ENCODE measurements around the gene WRNIP1. TPM values are rescaled to one million over a fixed set of nuclear protein-coding genes. Genes with fewer than 3 reads are reported as not detected.

Gene WRNIP1
- total and polyA plus RNA-seq, 9 of the 15 experiments (the other 6 are each of a cell fraction or from before 2014, with no cell fraction given) = 13.2 to 63.6 (median 48.6) TPM

DNA sequence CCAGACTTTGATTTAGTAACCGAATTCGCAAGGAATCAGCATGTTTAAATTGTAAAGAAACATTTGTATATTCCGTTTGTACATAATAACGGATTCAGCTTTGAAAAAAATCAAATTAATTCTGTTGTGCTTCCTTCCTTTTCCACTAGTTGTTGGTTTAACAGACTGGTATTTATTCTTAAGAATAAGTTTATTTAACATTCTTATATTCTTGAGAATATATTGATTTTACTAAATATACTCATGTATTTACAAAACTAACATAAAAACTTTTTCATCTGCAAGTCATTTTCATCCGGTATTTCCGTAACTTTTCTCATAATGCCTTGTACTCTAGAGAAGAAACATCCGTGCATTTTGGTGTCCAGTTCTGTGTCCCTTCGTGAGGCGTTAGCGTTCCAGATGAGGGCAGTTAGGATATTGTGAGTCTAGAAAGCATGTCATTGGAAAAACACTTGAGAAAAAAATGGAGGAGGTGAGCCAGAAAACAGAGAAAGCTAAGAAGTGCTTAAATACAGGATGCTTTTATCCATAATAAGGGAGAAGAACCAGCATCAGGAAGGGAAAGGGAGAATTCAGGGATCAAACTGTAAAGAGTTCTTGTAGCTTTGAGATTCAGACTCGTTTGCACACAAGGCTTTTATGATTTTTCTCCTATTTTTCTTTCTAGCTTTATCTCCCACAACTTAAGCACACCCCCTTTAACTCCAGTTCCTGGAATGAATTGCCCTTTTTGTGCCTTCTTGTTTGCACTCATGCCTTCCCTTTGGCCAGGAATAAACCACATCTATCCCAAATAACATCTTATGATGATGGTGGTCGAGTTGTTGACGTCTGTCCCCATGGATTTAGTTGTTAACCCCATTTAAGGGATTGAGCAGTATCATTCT is 1.8 kb downstream of the WRNIP1 start (continued):
- TF ChIP-seq, protein P1, sequence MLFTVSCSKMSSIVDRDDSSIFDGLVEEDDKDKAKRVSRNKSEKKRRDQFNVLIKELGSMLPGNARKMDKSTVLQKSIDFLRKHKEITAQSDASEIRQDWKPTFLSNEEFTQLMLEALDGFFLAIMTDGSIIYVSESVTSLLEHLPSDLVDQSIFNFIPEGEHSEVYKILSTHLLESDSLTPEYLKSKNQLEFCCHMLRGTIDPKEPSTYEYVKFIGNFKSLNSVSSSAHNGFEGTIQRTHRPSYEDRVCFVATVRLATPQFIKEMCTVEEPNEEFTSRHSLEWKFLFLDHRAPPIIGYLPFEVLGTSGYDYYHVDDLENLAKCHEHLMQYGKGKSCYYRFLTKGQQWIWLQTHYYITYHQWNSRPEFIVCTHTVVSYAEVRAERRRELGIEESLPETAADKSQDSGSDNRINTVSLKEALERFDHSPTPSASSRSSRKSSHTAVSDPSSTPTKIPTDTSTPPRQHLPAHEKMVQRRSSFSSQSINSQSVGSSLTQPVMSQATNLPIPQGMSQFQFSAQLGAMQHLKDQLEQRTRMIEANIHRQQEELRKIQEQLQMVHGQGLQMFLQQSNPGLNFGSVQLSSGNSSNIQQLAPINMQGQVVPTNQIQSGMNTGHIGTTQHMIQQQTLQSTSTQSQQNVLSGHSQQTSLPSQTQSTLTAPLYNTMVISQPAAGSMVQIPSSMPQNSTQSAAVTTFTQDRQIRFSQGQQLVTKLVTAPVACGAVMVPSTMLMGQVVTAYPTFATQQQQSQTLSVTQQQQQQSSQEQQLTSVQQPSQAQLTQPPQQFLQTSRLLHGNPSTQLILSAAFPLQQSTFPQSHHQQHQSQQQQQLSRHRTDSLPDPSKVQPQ (CRISPR knock-in tag; IDR thresholded peaks at IDR 0.05; ENCODE audit: borderline replicate concordance) = no peak
- TF ChIP-seq ZNF212 (CRISPR knock-in tag; IDR thresholded peaks at IDR 0.05) (no peak), ATF7 (IDR thresholded peaks at IDR 0.05) (no peak), PHF8 (IDR thresholded peaks at IDR 0.05; ENCODE audit: borderline replicate concordance, low read length) (no peak), SRSF9 (IDR thresholded peaks at IDR 0.05; ENCODE audit: borderline replicate concordance, low read depth, low read length) (no peak), HDAC1 (IDR thresholded peaks at IDR 0.05) (0 out of 4 replicates have a peak, but pooled peaks of 1 of the 2 experiments have one; percentile 30), SIRT6 (IDR thresholded peaks at IDR 0.05; ENCODE audit: low read depth, low read length) (no peak), ZNF121 (CRISPR knock-in tag; conservative IDR thresholded peaks at IDR 0.05) (no peak), ZNF696 (CRISPR knock-in tag; conservative IDR thresholded peaks at IDR 0.05) (no peak), HNRNPLL (IDR thresholded peaks at IDR 0.05; ENCODE audit: low read depth, low read length, poor library complexity, severe bottlenecking) (no peak)
- TF ChIP-seq, protein P2, sequence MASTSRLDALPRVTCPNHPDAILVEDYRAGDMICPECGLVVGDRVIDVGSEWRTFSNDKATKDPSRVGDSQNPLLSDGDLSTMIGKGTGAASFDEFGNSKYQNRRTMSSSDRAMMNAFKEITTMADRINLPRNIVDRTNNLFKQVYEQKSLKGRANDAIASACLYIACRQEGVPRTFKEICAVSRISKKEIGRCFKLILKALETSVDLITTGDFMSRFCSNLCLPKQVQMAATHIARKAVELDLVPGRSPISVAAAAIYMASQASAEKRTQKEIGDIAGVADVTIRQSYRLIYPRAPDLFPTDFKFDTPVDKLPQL (IDR thresholded peaks at IDR 0.05; ENCODE audit: extremely low read depth, insufficient read length) = no peak
- TF ChIP-seq, protein P3, sequence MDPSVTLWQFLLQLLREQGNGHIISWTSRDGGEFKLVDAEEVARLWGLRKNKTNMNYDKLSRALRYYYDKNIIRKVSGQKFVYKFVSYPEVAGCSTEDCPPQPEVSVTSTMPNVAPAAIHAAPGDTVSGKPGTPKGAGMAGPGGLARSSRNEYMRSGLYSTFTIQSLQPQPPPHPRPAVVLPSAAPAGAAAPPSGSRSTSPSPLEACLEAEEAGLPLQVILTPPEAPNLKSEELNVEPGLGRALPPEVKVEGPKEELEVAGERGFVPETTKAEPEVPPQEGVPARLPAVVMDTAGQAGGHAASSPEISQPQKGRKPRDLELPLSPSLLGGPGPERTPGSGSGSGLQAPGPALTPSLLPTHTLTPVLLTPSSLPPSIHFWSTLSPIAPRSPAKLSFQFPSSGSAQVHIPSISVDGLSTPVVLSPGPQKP (CRISPR knock-in tag; IDR thresholded peaks at IDR 0.05) = no peak
- TF ChIP-seq, protein P4, sequence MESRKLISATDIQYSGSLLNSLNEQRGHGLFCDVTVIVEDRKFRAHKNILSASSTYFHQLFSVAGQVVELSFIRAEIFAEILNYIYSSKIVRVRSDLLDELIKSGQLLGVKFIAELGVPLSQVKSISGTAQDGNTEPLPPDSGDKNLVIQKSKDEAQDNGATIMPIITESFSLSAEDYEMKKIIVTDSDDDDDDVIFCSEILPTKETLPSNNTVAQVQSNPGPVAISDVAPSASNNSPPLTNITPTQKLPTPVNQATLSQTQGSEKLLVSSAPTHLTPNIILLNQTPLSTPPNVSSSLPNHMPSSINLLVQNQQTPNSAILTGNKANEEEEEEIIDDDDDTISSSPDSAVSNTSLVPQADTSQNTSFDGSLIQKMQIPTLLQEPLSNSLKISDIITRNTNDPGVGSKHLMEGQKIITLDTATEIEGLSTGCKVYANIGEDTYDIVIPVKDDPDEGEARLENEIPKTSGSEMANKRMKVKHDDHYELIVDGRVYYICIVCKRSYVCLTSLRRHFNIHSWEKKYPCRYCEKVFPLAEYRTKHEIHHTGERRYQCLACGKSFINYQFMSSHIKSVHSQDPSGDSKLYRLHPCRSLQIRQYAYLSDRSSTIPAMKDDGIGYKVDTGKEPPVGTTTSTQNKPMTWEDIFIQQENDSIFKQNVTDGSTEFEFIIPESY (CRISPR knock-in tag; IDR thresholded peaks at IDR 0.05) = no peak
- TF ChIP-seq, protein P5, sequence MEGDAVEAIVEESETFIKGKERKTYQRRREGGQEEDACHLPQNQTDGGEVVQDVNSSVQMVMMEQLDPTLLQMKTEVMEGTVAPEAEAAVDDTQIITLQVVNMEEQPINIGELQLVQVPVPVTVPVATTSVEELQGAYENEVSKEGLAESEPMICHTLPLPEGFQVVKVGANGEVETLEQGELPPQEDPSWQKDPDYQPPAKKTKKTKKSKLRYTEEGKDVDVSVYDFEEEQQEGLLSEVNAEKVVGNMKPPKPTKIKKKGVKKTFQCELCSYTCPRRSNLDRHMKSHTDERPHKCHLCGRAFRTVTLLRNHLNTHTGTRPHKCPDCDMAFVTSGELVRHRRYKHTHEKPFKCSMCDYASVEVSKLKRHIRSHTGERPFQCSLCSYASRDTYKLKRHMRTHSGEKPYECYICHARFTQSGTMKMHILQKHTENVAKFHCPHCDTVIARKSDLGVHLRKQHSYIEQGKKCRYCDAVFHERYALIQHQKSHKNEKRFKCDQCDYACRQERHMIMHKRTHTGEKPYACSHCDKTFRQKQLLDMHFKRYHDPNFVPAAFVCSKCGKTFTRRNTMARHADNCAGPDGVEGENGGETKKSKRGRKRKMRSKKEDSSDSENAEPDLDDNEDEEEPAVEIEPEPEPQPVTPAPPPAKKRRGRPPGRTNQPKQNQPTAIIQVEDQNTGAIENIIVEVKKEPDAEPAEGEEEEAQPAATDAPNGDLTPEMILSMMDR (IDR thresholded peaks at IDR 0.05 in 2 of 3, conservative IDR thresholded peaks at IDR 0.05 in 1 of 3; ENCODE audit: insufficient read depth in 2 of 3, low read depth in 1 of 3, low read length in 3 of 3) = no peak
